DOHH2 (cell line): ENCODE data around the gene ABR.

Experiments
- H3F3A ChIP-seq: fragments of 200-600 bp; sonication (generic), shearing (Covaris generic); 2 replicates; pipeline ENCODE4 v1.6.0; 2016; ENCODE audit warnings: antibody characterized with exemption, mild to moderate bottlenecking; ENCODE audit not compliant: control insufficient read depth, insufficient read depth
- H3K27ac ChIP-seq: fragments of 200-600 bp; sonication (generic); 2 replicates; pipeline ENCODE4 v1.5.1; 2014; ENCODE audit warnings: low read depth, mild to moderate bottlenecking, low read length, moderate library complexity
- H3K27me3 ChIP-seq: fragments of 200-600 bp; sonication (generic); 2 replicates; pipeline ENCODE4 v1.6.1; 2014; ENCODE audit warnings: mild to moderate bottlenecking, low read length, mixed read lengths; ENCODE audit not compliant: control insufficient read depth
- H3K36me3 ChIP-seq: fragments of 200-600 bp; sonication (generic); 2 replicates; pipeline ENCODE4 v1.6.1; 2014; ENCODE audit warnings: mild to moderate bottlenecking, low read length, moderate library complexity, mixed read lengths; ENCODE audit not compliant: control insufficient read depth
- H3K4me1 ChIP-seq: fragments of 200-600 bp; sonication (generic); 2 replicates; pipeline ENCODE4 v1.6.1; 2014; ENCODE audit warnings: mild to moderate bottlenecking, low read length, mixed read lengths; ENCODE audit not compliant: control insufficient read depth
- H3K4me2 ChIP-seq: fragments of 200-600 bp; sonication (generic); 2 replicates; pipeline ENCODE4 v1.6.0; 2014; ENCODE audit warnings: mild to moderate bottlenecking, low read length, moderate library complexity
- H3K4me3 ChIP-seq: fragments of 200-600 bp; sonication (generic); 2 replicates; pipeline ENCODE4 v1.5.1; 2014; ENCODE audit warnings: mild to moderate bottlenecking, low read length, mixed read lengths
- H3K79me2 ChIP-seq: fragments of 200-600 bp; sonication (generic); 2 replicates; pipeline ENCODE4 v1.6.1; 2014; ENCODE audit warnings: mild to moderate bottlenecking, low read length, mixed read lengths; ENCODE audit not compliant: control insufficient read depth
- H3K9me2 ChIP-seq: fragments of 200-600 bp; sonication (generic); replicated peaks from 2 replicates; pipeline ENCODE4 v1.6.1; 2014; ENCODE audit warnings: mild to moderate bottlenecking, low read length, mixed read lengths; ENCODE audit not compliant: control insufficient read depth
- H3K9me3 ChIP-seq: fragments of 200-600 bp; sonication (generic); 2 replicates; pipeline ENCODE4 v1.6.1; 2014; ENCODE audit warnings: antibody characterized with exemption, low read length, mixed read lengths; ENCODE audit not compliant: control insufficient read depth, insufficient read depth
- H4K20me1 ChIP-seq: fragments of 200-600 bp; sonication (generic); 2 replicates; pipeline ENCODE4 v1.6.0; 2014; ENCODE audit warnings: low read depth, mild to moderate bottlenecking, antibody characterized with exemption, low read length, moderate library complexity; ENCODE audit not compliant: control insufficient read depth, insufficient read depth
- CTCF ChIP-seq: fragments of 200-600 bp; sonication (generic); IDR thresholded peaks from one replicate; pipeline ENCODE4 v1.5.1; 2014; ENCODE audit warnings: antibody characterized with exemption, mild to moderate bottlenecking, low read depth, low read length; ENCODE audit not compliant: poor library complexity, severe bottlenecking
- EZH2phosphoT487 ChIP-seq: fragments of 200-600 bp; sonication (generic); IDR thresholded peaks from 2 replicates; pipeline ENCODE4 v1.6.1; 2017; ENCODE audit warnings: borderline replicate concordance, mild to moderate bottlenecking, antibody characterized with exemption, low read length, moderate library complexity, mixed read lengths

Gene ABR

GRCh38 chr17:1169221-1169928 lies 10.4 kb downstream of the ABR start:
- no peak for TF ChIP-seq CTCF
- Histone ChIP-seq H3K79me2 (peaks cover 100% of the 10 kb centered on the region), H4K20me1 (peaks cover 34% of the 10 kb centered on the region), H3K36me3 (peaks cover 52% of the 10 kb centered on the region), H3K4me2 (no peak overlapping the region), H3F3A (no peaks in the 10 kb centered on the region), H3K27me3 (no peaks in the 10 kb centered on the region), H3K27ac (no peak overlapping the region), H3K4me3 (no peak overlapping the region), H3K9me3 (no peaks in the 10 kb centered on the region), H3K9me2 (no peaks in the 10 kb centered on the region), H3K4me1 (peaks cover 50% of the 10 kb centered on the region)

GRCh38 chr17:1168533-1169220 lies 11.1 kb downstream of the ABR start:
- H3K36me3 ChIP-seq = peaks cover 48% of the 10 kb centered on the region
- no peak for TF ChIP-seq EZH2phosphoT487
- TF ChIP-seq CTCF = no peak
- H3K27ac ChIP-seq = no peak overlapping the region
- H3K9me3 ChIP-seq = no peaks in the 10 kb centered on the region
- peaks cover 47% of the 10 kb centered on the region for H3K4me1 ChIP-seq
- peaks cover 98% of the 10 kb centered on the region for H3K79me2 ChIP-seq
- peaks cover 28% of the 10 kb centered on the region for H4K20me1 ChIP-seq
- no peak overlapping the region for H3K4me3 ChIP-seq
- no peak overlapping the region for H3K4me2 ChIP-seq
- H3F3A ChIP-seq = no peaks in the 10 kb centered on the region
- H3K9me2 ChIP-seq = no peaks in the 10 kb centered on the region
- no peaks in the 10 kb centered on the region for H3K27me3 ChIP-seq

- Histone ChIP-seq H3K4me3 (no peak overlapping the region), H3F3A (no peaks in the 10 kb centered on the region; the same call in 1 of the 2 replicates), H3K4me2 (peak overlapping the region; percentile 28), H3K27me3 (no peaks in the 10 kb centered on the region), H3K79me2 (peaks cover 96% of the 10 kb centered on the region), H3K9me2 (no peaks in the 10 kb centered on the region), H3K36me3 (peaks cover 58% of the 10 kb centered on the region), H3K9me3 (no peaks in the 10 kb centered on the region), H3K4me1 (peaks cover 49% of the 10 kb centered on the region), H3K27ac (no peak overlapping the region), H4K20me1 (peaks cover 34% of the 10 kb centered on the region)
- TF ChIP-seq CTCF = no peak
- no peak for TF ChIP-seq EZH2phosphoT487
Observed at GRCh38 chr17:1166276-1166675, 13.5 kb downstream of the ABR start.
